ENCODE results near the gene TXNL4A.

TXNL4A gene

GRCh38 chr18:79974025-79974654 is 14.2 kb downstream of the TXNL4A start:
- no peak overlapping the region for H3K4me3 ChIP-seq (ENCODE audit: low read depth, low read length)
- no peak for DNase-seq (ENCODE audit: low read depth, low spot score)
- TF ChIP-seq CTCF (IDR thresholded peaks at IDR 0.05; ENCODE audit: low read depth, low read length): no peak
- in situ Hi-C loops (cut with HindIII; ENCODE audit: low sequenced_read_pairs): no loop called here

- H3K4me3 ChIP-seq (ENCODE audit: low read depth, low read length): no peak overlapping the region
- no peak for DNase-seq (ENCODE audit: low read depth, low spot score)
- TF ChIP-seq CTCF (IDR thresholded peaks at IDR 0.05; ENCODE audit: low read depth, low read length): no peak
- in situ Hi-C loops (cut with HindIII; ENCODE audit: low sequenced_read_pairs): no loop called here
Observed at GRCh38 chr18:79973517-79973916, 14.8 kb downstream of the TXNL4A start.

- no peak for TF ChIP-seq CTCF (IDR thresholded peaks at IDR 0.05; ENCODE audit: low read depth, low read length)
- H3K4me3 ChIP-seq (ENCODE audit: low read depth, low read length): no peak overlapping the region
- DNase-seq (ENCODE audit: low read depth, low spot score): no peak
- in situ Hi-C loops (cut with HindIII; ENCODE audit: low sequenced_read_pairs): no loop called here
Observed at GRCh38 chr18:79972720-79973119, 15.6 kb downstream of the TXNL4A start.

- in situ Hi-C loops (cut with HindIII; ENCODE audit: low sequenced_read_pairs): no loop called here
- no peak for DNase-seq (ENCODE audit: low read depth, low spot score)
- no peak for TF ChIP-seq CTCF (IDR thresholded peaks at IDR 0.05; ENCODE audit: low read depth, low read length)
- H3K4me3 ChIP-seq (ENCODE audit: low read depth, low read length): no peak overlapping the region
Observed at GRCh38 chr18:79971986-79972385, 16.4 kb downstream of the TXNL4A start.

GRCh38 chr18:79971211-79971952 is 17.0 kb downstream of the TXNL4A start:
- no peak for DNase-seq (ENCODE audit: low read depth, low spot score)
- H3K4me3 ChIP-seq (ENCODE audit: low read depth, low read length): no peak overlapping the region
- no peak for TF ChIP-seq CTCF (IDR thresholded peaks at IDR 0.05; ENCODE audit: low read depth, low read length)
- in situ Hi-C loops (cut with HindIII; ENCODE audit: low sequenced_read_pairs): no loop called here

- DNase-seq (ENCODE audit: low read depth, low spot score): no peak
- in situ Hi-C loops (cut with HindIII; ENCODE audit: low sequenced_read_pairs): no loop called here
- no peak for TF ChIP-seq CTCF (IDR thresholded peaks at IDR 0.05; ENCODE audit: low read depth, low read length)
- H3K4me3 ChIP-seq (ENCODE audit: low read depth, low read length): no peak overlapping the region
Observed at GRCh38 chr18:79970419-79971133, 17.8 kb downstream of the TXNL4A start.
